Measurements from ENCODE around the gene PAPOLB. TPM values are rescaled to one million over a fixed set of nuclear protein-coding genes. Genes with fewer than 3 reads are reported as not detected.

The PAPOLB gene
- total RNA-seq, 1 experiment from 2014 or later: not detected

- DNase-seq (ENCODE audit: low read depth): no peak
Measured at GRCh38 chr7:4825081-4825480, 36.7 kb downstream of the PAPOLB start.

- no peak for DNase-seq (ENCODE audit: low read depth)
Measured at GRCh38 chr7:4824120-4824775, 37.6 kb downstream of the PAPOLB start.

GRCh38 chr7:4823441-4824119, 38.2 kb downstream of the PAPOLB start:
- no peak for DNase-seq (ENCODE audit: low read depth)

GRCh38 chr7:4822677-4823076, 39.2 kb downstream of the PAPOLB start:
- no peak for DNase-seq (ENCODE audit: low read depth)

GRCh38 chr7:4820967-4821471, 40.8 kb downstream of the PAPOLB start:
- no peak for DNase-seq (ENCODE audit: low read depth)

- DNase-seq (ENCODE audit: low read depth): no peak
Measured at GRCh38 chr7:4820405-4820966, 41.3 kb downstream of the PAPOLB start.

GRCh38 chr7:4819560-4820404, 42.0 kb downstream of the PAPOLB start:
- no peak for DNase-seq (ENCODE audit: low read depth)

GRCh38 chr7:4818000-4818794, 43.6 kb downstream of the PAPOLB start:
- no peak for DNase-seq (ENCODE audit: low read depth)

GRCh38 chr7:4817178-4817901, 44.5 kb downstream of the PAPOLB start:
- DNase-seq (ENCODE audit: low read depth): no peak

GRCh38 chr7:4816419-4817080, 45.3 kb downstream of the PAPOLB start:
- no peak for DNase-seq (ENCODE audit: low read depth)

GRCh38 chr7:4815609-4816418, 46.0 kb downstream of the PAPOLB start:
- no peak for DNase-seq (ENCODE audit: low read depth)

- DNase-seq (ENCODE audit: low read depth): no peak
Measured at GRCh38 chr7:4815121-4815520, 46.7 kb downstream of the PAPOLB start.

GRCh38 chr7:4814433-4814832, 47.4 kb downstream of the PAPOLB start:
- DNase-seq (ENCODE audit: low read depth): no peak

GRCh38 chr7:4809666-4810065, 52.2 kb downstream of the PAPOLB start:
- no peak for DNase-seq (ENCODE audit: low read depth)

GRCh38 chr7:4809091-4809591, 52.7 kb downstream of the PAPOLB start:
- no peak for DNase-seq (ENCODE audit: low read depth)

- DNase-seq (ENCODE audit: low read depth): no peak
Measured at GRCh38 chr7:4808565-4808964, 53.3 kb downstream of the PAPOLB start.

- DNase-seq (ENCODE audit: low read depth): no peak
Measured at GRCh38 chr7:4808026-4808425, 53.8 kb downstream of the PAPOLB start.
